Sigmoid colon (tissue), 7 donors: ENCODE data around the gene THAP4. TPM values are rescaled to one million over a fixed set of nuclear protein-coding genes. Genes with fewer than 3 reads are reported as not detected.

ENCODE experiments used
- DNase-seq: peaks from one replicate; pipeline ENCODE4 v3.0.0-alpha.2; 2019
- H3K27ac ChIP-seq, 4 donors: fragments of 200-600 bp; sonication (generic); one replicate each; pipeline ENCODE4 v1.5.1; 2016 to 2019; ENCODE audit warnings: mild to moderate bottlenecking in 1 of 4
- H3K27me3 ChIP-seq, 3 donors: fragments of 200-600 bp; sonication (generic); one replicate each; pipeline ENCODE4 v1.5.1; 2019; ENCODE audit warnings: mild to moderate bottlenecking in 1 of 3
- H3K36me3 ChIP-seq, 4 donors: fragments of 200-600 bp; sonication (generic); one replicate each; pipeline ENCODE4 v1.5.1; 2016 to 2019
- H3K4me1 ChIP-seq, 4 donors: fragments of 200-600 bp; sonication (generic); one replicate each; pipeline ENCODE4 v1.5.1; 2017 to 2019
- H3K4me3 ChIP-seq, 4 donors: fragments of 200-600 bp; sonication (generic); one replicate each; pipeline ENCODE4 v1.5.1; 2017 to 2019; ENCODE audit warnings: mild to moderate bottlenecking in 2 of 4, moderate library complexity in 1 of 4
- H3K9me3 ChIP-seq, 4 donors: fragments of 200-600 bp in 3 of 4; sonication (generic) in 3 of 4; one replicate each; pipeline versions ENCODE4 v1.5.1 to v1.6.1; 2013 to 2019
- EP300 ChIP-seq, 4 donors: sonication (generic); formaldehyde crosslinking; IDR thresholded peaks; one replicate each; pipeline ENCODE4 v1.6.1; 2017; ENCODE audit warnings: antibody characterized with exemption in 4 of 4
- POLR2A ChIP-seq, 2 donors: fragments of 450-650 bp; IDR thresholded peaks; one replicate each; pipeline ENCODE4 v1.6.1; 2016; ENCODE audit warnings: antibody characterized with exemption in 2 of 2, mild to moderate bottlenecking in 2 of 2, moderate library complexity in 2 of 2
- POLR2AphosphoS5 ChIP-seq, 4 donors: sonication (generic); formaldehyde crosslinking; IDR thresholded peaks; one replicate each; pipeline ENCODE4 v1.6.1; 2017; ENCODE audit warnings: antibody characterized with exemption in 4 of 4
- WGBS, 2 donors: extraction: QIAGEN DNeasy Blood & Tissue Kit; methylation state at CpG; one replicate each; pipeline ENCODE4 v1.1.7; 2013; 5-methylcytosine and 5-hydroxymethylcytosine counted together
- intact Hi-C: fragments of 100-400 bp; cut with DNase I; formaldehyde crosslinking; loops from one replicate; pipeline ENCODE4 v1.15.1; 2023
- polyA plus RNA-seq, 3 donors: library from polyadenylated mRNA; stranded (reverse); fragments of 200-250 nt; gene quantifications; one replicate each; pipeline ENCODE4 v1.2.3, GENCODE V29; 2013
- total RNA-seq, 4 donors: library from RNA; depleted of rRNA; stranded (reverse); fragments of >200 nt; gene quantifications; one replicate each; pipeline ENCODE4 v1.1.0, GENCODE V29; 2016
- TF ChIP-seq, protein P1 (sequence below), 4 experiments: fragments of 450-650 bp in 3 of 4; fragments of 200-600 bp in 1 of 4; IDR thresholded peaks; one replicate each; pipeline ENCODE4 v1.5.1; 2016 to 2019; ENCODE audit warnings: antibody characterized with exemption in 4 of 4, mild to moderate bottlenecking in 3 of 4, moderate library complexity in 2 of 4
- donor health status: healthy with polysubstance abuse.
- donor health status: Bipolar disorder and iron deficiency.
- donor health status: healthy.

THAP4 gene
- total and polyA plus RNA-seq, 7 donors = 28.9 to 112 (median 44.7) TPM

DNA sequence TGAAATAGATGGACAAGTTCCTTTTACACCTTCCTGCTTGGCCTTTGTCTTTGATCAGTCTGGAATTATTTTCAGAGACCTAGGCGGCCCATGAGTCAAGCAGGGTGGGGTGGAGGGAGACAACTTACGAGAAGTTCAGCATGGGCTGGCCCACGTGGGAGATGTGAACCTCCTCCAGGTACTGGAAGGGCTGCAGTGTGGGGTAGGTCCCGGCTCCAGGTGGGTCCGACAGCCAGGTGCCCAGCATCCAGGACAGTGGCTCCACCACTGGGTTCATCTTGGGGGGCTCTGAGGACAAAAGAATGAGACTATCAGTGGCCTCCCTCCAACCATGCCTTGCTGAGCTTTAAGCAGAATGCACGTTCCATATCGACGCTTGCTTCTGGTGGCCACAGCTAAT, 30.8 kb downstream of the THAP4 start:
- 96 to 97% methylated on average over 8 of the region's 8 CpGs for WGBS, 2 donors
- peaks cover 0 to 21% (median 15%) of the 10 kb centered on the region in 4 donors for H3K4me1 ChIP-seq
- H3K27ac ChIP-seq = no peak overlapping the region
- H3K4me3 ChIP-seq = no peak overlapping the region
- H3K9me3 ChIP-seq = no peaks in the 10 kb centered on the region
- no peak for DNase-seq
- H3K36me3 ChIP-seq = peaks cover 0 to 48% (median 22%) of the 10 kb centered on the region in 4 donors
- intact Hi-C loops = no loop called here
- H3K27me3 ChIP-seq = no peaks in the 10 kb centered on the region
- TF ChIP-seq POLR2A (IDR thresholded peaks at IDR 0.05) = no peak
- no peak for TF ChIP-seq EP300 (IDR thresholded peaks at IDR 0.05)
- TF ChIP-seq, protein P1, sequence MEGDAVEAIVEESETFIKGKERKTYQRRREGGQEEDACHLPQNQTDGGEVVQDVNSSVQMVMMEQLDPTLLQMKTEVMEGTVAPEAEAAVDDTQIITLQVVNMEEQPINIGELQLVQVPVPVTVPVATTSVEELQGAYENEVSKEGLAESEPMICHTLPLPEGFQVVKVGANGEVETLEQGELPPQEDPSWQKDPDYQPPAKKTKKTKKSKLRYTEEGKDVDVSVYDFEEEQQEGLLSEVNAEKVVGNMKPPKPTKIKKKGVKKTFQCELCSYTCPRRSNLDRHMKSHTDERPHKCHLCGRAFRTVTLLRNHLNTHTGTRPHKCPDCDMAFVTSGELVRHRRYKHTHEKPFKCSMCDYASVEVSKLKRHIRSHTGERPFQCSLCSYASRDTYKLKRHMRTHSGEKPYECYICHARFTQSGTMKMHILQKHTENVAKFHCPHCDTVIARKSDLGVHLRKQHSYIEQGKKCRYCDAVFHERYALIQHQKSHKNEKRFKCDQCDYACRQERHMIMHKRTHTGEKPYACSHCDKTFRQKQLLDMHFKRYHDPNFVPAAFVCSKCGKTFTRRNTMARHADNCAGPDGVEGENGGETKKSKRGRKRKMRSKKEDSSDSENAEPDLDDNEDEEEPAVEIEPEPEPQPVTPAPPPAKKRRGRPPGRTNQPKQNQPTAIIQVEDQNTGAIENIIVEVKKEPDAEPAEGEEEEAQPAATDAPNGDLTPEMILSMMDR (IDR thresholded peaks at IDR 0.05) = no peak
- TF ChIP-seq POLR2AphosphoS5 (IDR thresholded peaks at IDR 0.05) = no peak

DNA sequence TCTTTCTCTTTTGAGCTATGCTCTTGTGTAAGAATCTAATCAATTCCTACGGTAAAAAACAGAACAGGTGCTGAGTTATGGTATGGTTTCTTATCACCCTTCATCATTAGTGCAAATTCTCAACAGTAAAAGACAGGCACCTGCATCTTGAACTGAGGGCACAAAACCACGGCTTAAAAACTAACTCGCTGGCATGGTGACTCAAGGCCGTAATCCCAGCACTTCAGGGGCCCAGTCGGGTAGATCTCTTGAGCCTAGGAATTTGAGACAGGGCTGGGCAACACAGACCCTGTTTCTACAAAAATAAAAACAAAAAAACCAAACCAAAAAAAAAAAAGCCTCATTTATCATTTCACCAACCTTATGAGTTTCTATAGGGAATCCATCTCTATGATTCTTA, 33.3 kb downstream of the THAP4 start:
- DNase-seq = no peak
- H3K27ac ChIP-seq = no peak overlapping the region
- WGBS, 2 donors = 78 to 82% methylated on average over 5 of the region's 5 CpGs
- H3K27me3 ChIP-seq = no peaks in the 10 kb centered on the region
- H3K4me1 ChIP-seq = peaks cover 0 to 1% (median 0%) of the 10 kb centered on the region in 4 donors
- H3K4me3 ChIP-seq = no peak overlapping the region
- no peaks in the 10 kb centered on the region for H3K9me3 ChIP-seq
- TF ChIP-seq EP300 (IDR thresholded peaks at IDR 0.05) (no peak), POLR2AphosphoS5 (IDR thresholded peaks at IDR 0.05) (no peak), POLR2A (IDR thresholded peaks at IDR 0.05) (no peak)
- TF ChIP-seq, protein P1 (IDR thresholded peaks at IDR 0.05) = no peak
- peaks cover 0 to 73% (median 32%) of the 10 kb centered on the region in 4 donors for H3K36me3 ChIP-seq
- intact Hi-C loops = no loop called here

DNA sequence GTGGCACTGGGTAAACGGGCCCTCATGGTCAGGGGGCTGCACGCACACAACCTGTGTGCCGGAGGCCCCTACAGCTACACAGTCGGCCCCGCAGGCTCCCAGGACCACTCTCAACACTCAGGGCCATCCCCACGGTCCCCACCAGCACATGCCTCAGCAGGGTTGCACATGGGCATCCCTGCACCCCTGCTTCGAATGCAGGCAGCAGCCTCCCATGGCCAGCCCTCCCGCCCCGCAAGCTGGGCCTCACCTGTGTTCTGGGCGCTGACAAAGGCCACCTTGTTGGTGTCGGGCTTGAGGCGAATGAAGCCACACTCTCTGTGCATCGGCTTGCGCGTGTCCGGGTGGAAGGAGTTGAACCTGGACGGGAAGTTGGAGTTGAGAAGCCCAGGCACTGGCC, 34.2 kb downstream of the THAP4 start:
- Histone ChIP-seq H3K36me3 (peaks cover 0 to 78% (median 32%) of the 10 kb centered on the region in 4 donors), H3K27me3 (no peaks in the 10 kb centered on the region), H3K27ac (no peak overlapping the region), H3K4me3 (no peak overlapping the region), H3K4me1 (no peaks in the 10 kb centered on the region), H3K9me3 (no peaks in the 10 kb centered on the region)
- TF ChIP-seq EP300 (IDR thresholded peaks at IDR 0.05) = no peak
- TF ChIP-seq, protein P1 (IDR thresholded peaks at IDR 0.05) = no peak
- TF ChIP-seq POLR2AphosphoS5 (IDR thresholded peaks at IDR 0.05) = no peak
- TF ChIP-seq POLR2A (IDR thresholded peaks at IDR 0.05) = no peak
- intact Hi-C loops = no loop called here
- WGBS, 2 donors = 97 to 98% methylated on average over 17 of the region's 17 CpGs
- no peak for DNase-seq

DNA sequence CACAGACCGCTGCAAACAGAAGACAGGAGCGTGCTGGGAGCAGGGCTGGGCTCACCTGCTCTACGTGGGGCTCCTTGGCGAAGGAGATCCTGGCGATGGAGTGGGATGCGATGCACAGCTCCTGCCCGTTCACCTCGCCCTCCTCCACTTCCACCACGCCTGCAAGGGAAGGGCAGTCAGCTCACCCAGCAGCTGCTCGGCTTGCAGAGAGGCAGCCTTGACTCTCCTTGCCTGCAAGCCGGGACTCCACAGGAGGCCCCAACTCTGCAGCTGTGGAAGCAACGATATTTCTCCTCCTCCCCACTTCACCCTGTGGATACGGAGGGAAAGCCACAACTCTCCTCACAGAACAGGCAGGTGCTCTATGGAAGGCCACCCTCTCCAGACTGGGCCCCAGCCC, 35.1 kb downstream of the THAP4 start:
- intact Hi-C loops = no loop called here
- 93 to 94% methylated on average over 13 of the region's 13 CpGs for WGBS, 2 donors
- no peaks in the 10 kb centered on the region for H3K9me3 ChIP-seq
- no peaks in the 10 kb centered on the region for H3K27me3 ChIP-seq
- no peak for DNase-seq
- H3K27ac ChIP-seq = no peak overlapping the region
- peaks cover 0 to 86% (median 32%) of the 10 kb centered on the region in 4 donors for H3K36me3 ChIP-seq
- no peak for TF ChIP-seq POLR2AphosphoS5 (IDR thresholded peaks at IDR 0.05)
- no peak for TF ChIP-seq EP300 (IDR thresholded peaks at IDR 0.05)
- TF ChIP-seq, protein P1 (IDR thresholded peaks at IDR 0.05) = no peak
- TF ChIP-seq POLR2A (IDR thresholded peaks at IDR 0.05) = no peak
- no peak overlapping the region for H3K4me3 ChIP-seq
- H3K4me1 ChIP-seq = no peaks in the 10 kb centered on the region

GRCh38 chr2:241599615-241600014, 37.3 kb downstream of the THAP4 start:
- Histone ChIP-seq H3K4me3 (no peak overlapping the region), H3K4me1 (no peaks in the 10 kb centered on the region), H3K27ac (no peak overlapping the region), H3K9me3 (no peaks in the 10 kb centered on the region), H3K36me3 (peaks cover 0 to 87% (median 27%) of the 10 kb centered on the region in 4 donors), H3K27me3 (no peaks in the 10 kb centered on the region)
- WGBS, 2 donors = 85 to 91% methylated on average over 6 of the region's 6 CpGs
- TF ChIP-seq POLR2A (IDR thresholded peaks at IDR 0.05) (no peak), POLR2AphosphoS5 (IDR thresholded peaks at IDR 0.05) (no peak)
- DNase-seq = no peak
- intact Hi-C loops = no loop called here
